GM18519 (cell line): ENCODE data around the gene PRPF38B.

Experiments used
- ATAC-seq: cut with Tn5 transposase; IDR thresholded peaks from one replicate; pipeline ENCODE4 v1.9.1; 2021; ENCODE audit warnings: mild to moderate bottlenecking, moderate library complexity; ENCODE audit not compliant: unreplicated experiment, low FRiP score

PRPF38B gene

DNA sequence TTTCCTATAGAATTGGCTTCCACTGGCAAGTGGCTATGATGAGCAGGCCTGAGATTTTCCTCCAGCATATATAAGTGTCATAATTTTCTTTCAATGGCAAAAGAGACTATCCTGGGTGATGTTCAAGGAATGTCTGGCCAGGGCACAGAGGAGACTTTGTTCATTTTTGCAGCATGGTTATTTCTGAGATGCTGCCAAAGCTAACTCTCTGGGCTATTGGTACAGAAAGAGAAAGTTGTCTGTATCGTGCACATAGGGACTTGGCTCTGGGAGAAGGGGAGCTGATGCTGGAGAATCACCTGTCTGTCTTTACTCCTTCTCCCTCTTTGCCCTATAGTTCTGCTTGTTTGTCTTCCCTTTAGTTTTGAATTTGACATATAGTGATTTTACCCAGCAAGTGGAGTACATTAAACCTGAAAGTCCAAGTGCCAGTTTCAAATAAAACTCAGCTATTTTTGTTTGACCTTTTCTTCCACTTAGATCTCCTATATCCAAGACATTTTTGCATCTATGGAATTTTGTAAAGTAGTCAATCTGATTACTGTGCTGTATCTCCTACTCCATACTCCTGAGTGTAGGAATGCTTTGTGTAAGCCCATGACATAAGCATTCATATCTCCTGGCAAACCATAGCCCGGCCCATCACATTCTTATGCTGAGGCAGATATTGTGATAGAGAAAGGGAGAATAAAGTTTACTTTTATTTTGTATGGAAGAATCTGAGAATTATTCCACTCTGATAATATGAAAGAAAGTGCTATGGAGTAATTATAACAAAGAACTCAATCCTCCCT is 24.5 kb downstream of the PRPF38B start:
- ATAC-seq: no peak

DNA sequence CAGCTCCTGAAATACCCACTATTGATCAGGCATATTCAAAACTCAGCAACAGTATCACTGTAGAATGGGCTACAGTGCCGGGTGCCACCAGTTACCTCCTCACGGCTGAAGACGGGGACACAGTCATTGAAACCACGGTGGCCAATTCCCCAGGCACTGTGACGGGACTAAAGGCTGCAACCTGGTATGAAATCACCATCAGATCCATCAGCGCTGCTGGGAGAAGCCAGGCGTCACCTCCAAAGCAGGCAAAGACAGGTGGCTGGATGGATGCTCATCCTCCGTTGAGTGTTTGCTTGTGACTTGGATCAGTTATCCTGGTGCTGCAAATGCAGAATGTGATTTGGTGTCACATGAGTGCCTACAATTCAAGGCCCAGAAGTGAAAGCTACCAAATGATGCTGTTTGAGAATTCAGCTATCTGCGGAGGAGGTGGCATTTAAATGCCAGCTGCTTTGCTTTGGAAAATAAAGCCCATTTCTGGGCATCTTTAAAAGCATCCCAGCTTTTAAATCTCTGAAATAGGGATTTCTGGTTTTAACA is 25.7 kb downstream of the PRPF38B start:
- ATAC-seq: no peak

DNA sequence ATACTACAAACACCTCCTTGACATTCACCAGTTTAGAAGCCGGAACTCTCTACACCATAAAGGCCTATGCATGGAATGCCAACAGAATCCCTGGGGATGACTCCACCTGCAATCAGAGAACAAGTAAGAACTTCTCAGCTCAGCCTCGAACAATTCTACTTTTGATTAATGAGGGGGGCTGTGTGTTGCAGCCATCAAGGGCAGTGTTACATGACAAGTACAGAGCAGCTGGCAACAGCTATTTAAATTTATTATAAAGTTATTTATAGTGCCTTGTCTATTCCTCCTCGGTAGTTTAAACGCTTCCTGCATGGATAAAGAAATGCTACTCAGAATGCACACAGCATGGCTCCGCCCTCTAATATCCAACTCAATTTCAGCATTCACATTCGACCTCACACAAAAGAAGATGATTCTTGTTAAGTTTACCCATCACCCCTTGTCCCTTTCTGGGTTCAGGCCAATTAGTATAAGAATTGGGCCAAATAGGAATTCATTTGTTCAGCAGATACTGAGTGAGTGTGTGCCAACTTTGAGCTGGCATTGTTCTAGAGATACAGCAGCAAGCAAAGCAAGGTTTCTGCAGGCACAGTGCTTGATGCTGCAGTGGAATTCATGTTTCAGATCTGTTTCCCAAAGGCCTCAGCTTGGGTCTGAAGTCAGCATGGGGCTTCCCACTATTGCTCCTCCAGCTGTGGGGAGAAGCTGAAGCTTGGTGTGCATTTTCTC is 27.0 kb downstream of the PRPF38B start:
- no peak for ATAC-seq

DNA sequence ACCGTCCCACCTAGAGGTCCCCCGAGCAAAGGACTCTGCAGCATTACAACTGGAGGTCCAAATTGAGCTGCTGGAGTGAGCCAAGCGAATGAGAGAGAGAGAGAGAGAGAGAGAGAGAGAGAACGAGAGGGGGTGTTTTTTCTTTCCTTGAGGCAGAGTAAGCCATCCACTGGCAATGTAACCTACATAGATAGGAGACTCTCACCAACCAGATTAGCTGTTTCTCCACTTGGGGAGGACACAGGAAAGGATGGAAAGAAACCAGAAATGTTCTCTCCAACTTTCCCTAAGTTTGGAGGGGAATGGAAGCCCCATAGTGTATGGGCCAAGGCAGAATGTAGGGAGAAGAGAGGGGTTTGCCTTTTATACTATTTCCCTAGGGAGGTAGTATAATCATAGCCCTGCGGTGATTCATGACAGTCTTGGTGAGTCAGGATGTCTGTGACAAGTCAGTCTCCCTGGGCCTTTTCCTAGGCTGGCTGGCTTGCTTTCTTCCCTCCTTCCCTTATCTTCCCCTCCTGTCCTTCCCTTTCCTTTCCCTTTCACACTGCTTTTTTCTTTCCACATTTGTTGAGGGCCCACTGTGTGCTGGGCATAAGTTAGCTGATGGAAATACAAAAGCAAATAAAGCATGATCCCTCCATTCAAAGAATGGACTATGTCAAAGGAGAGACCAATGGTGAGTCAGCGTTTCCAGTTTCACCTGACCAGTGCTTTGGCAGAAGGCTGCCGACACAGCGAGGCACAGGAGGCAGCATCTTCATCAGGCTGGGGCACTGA is 27.7 kb downstream of the PRPF38B start:
- ATAC-seq: no peak

DNA sequence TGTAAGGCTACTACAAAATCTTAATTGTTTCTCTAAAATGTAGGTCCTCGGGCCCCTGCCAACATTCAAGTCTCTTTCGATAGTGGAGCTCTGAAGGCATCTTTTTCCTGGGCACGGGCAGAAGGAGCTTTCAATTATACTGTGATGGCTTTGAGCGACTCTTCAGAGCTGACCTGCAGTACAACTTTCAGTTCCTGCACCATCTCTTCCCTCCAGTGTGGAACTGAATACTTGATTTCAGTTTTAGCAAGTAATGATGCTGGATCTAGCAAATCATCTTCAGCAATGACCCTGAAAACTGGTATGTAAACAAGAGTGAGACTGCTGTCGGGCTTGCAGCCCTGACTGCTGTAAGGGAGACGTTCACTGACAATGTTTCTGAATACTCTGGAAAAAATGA is 30.2 kb downstream of the PRPF38B start:
- no peak for ATAC-seq

DNA sequence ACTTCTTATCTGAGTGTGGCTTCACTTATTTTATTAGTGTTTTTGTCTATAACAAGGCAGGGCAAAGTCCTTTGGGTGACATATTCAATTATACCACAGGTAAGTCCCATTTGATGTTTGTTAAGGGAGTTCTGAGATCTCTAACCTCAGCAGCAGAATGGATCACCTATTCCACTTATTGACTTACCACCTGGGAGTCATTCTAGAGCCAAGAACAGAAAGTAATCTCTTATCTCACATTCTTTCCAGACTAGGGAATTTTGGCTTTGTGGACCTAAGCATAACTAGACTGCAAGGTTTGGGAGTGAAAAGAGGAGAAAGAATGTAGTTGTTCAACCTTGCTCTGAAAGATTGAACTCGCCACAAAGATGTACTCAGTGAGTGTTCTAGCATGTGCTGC is 33.8 kb downstream of the PRPF38B start:
- ATAC-seq: no peak

DNA sequence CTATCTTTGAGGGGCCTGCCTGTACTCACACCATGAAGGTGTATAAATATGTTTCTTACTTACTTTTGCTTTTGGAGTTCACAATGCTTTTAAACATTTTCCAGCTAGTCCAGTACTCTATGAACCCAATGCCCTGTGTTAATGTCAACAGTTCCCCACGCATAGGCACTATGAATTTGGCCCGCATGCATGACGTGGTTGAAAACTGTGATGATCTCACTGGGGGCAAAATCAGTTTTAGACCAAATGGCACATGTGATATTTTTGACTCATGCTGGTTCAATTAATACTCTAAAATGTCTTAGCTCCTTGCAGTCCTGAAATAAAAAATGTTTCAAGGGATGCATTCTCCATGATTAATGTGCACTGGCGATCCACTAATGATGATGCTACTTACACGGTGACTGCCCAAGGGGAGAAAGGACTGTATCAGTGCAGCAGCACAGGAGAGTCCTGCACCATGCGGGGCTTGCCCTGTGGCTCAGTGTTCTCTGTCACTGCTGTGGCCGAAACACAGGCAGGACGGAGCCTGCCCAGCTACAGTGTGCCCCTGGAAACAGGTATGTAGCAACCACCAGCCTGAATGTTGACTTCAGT is 36.3 kb downstream of the PRPF38B start:
- ATAC-seq: no peak

DNA sequence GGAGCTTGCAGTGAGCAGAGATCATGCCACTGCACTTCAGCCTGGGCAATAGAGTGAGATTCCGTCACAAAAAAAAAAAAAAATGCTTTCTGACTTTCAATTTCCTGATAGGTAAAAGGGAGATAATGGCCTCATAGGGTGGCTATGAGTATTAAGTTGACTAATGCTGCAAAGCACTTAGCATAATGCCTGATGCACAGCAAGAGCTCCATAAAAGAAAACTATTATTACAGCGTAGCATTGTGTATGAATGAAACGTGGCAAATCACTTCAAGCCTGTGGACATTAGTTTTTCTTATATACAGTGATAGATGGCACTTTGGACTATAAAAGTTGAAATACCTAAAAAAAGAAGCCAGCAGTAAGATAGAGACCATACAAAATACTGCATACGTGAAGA is 37.4 kb downstream of the PRPF38B start:
- no peak for ATAC-seq

DNA sequence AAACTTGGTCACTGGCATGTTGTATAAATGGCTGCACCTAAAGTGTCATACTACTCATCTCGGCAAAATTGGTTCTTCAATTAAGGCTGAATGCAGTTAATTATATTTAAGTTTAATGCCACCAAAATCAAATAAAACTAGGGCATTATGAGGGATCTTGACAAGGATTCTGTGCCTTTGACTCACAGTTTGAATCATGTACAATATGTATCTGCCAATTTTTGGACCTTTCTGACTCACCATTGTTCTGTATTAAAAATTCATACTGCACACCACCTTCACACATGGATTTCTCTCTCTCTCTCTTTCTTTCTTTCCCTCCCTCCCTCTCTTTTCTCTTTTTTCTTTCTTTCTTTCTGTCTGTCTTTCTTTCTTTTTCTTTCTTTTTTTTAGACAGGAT is 40.3 kb downstream of the PRPF38B start:
- ATAC-seq: no peak

DNA sequence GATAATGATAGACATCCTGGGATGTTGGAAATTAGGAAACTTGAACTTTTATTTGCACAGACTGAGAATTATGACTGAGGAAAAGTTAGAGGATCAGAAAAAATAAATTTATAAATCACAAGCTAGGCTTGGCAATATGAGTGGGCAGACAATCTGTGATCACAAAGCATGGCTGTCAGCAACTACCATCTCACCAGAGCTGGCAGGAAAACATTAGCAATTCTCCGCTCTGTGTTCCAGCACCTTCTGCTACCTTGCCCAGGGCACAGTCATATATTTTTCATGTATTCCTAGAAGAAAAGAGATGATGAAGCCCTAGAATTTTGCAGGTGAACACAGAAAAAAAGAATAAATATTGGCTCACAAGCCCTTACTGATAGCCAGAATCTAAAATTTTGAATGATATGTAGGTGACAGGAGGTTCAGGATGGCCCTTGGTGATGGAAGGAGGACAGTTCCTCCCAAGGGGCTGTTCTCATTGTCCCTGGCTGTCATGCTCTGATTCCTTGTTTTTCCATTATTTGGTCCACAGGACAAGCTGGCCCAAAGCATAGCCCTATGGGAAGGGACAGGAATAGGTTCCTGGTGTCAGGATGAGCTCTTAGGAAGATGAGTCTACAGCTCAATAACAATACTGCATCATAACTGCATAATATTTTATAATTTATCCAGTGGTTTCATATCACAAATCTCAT is 42.2 kb downstream of the PRPF38B start:
- no peak for ATAC-seq

DNA sequence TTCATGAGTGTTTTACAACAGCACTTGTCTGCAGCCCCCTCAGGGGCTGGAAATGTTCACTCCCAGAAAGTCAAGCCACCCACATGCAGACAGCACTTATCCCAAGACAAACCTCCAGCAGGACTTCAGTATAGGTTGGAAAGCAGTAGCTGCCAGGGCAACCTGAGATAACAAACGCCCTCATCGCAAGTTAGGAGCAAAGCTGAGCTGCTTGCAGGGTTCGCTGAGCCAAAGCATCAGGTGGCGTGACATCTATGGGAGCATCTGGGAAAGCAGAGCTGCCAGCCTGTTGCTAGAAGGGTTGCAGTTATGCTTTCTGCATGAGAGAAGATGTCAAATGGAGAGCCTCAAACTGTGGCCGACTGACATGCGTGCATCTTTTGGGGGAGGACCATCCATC is 50.1 kb downstream of the PRPF38B start:
- ATAC-seq: no peak

DNA sequence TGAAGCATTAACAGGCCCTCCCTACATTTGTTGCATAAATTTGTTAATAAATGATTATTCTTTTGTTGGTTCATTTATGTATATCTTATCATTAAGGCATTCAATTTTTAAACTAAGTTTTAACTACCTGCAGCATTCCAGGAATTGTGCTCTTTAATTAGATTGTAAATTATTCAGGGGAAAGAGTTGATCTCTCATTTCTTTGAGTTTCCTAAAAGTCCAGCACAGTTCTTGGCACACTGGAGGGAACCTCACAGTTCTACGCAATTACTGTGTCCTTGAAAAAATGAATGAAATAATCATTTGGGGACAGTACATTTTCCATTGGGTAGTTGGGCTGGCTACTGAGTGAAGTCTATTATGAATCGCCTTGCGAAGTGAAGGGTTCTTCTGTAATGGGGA is 53.9 kb downstream of the PRPF38B start:
- ATAC-seq: no peak

DNA sequence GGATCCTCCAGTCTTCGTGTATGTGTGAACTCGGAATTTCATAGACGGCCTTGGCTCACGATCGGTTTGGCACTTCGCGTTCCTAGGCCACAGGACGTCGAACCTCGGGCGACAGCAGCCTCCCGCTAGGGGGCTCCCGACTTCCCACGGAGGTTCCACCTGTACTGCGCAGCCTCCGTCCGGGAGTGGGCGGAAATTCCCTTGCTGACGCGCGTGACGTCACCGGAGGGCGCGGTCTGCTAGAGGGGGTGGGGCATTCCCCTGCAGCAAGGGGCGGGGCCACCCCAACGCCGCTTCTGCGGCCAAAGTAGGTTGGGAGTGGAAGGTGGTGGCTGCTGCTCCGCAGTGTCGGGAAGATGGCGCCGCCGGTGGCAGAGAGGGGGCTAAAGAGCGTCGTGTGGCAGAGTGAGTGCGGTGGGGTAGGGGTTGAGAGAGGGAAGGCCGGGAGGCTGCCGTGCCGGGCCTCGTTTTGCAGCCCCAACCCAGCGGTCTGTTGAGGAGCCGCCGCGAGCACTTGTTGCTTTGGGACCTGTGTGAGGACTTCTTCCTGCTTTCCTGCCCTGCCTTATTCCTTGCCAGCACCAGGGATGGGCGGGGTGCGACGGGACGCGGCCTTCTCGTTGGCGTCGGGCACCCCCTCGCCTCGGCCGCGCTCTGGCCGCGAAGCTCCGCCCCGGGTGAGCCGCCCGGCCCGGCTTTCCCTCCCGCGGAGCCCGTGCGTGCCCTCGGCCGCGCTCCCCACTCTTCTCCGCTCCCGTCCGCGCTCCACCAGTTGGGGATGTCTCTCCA is 54.5 kb downstream of the PRPF38B start, which contains the start of gene STXBP3:
Gene STXBP3 (plus strand): TSS at position 293 of the 789 bp plus-strand sequence. CDS start 64 bp downstream, at position 357.
- peak; percentile 86 for ATAC-seq

DNA sequence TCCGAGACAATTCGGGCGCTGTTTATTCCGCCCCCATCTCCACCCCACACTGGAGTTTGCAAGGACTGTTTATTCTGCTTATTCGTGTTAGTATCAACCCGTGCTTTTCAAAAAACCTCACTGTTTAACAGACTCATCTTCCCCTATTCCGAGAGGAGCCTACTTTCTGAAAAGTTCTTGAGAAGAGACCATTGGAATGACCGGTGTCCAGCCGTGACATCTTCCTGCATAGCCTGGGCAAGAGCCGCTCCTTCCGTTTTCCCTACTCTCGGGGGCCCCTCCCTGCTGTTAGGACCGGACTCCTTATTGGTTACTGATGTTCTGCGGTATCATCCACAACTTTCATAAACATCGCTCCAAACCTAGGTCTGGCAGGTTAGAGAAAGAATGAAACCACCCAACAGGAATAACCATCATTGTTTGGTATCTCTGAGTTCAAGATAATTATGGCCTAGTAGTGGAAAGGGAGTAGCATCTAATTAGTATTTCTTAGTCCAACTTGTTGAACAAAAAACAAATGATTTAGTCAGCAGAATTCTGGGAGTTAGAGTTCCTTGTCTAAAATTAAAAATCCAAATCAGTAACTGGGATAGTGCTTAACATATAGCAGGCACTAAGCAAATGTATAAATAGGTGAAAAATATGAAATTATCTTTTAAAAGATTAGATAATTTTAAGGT is 55.2 kb downstream of the PRPF38B start:
- ATAC-seq: peak; percentile 9

DNA sequence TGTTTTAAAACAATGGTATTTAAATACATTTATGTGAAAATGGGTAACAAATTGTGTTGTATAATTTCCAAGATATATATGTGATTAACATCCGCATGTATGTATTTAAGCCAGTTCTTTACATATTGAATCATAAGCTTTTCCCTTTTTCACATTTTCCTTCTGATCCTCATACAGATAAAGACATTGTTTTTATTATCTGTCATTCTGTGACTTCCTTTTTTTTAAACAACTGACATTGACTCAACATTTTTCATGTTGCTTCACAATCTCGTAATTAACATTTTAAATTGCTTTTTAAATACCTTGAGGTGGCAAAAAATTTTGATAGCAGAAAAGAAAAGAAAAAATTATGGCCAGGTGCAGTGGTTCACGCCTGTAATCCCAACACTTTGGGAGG is 55.8 kb downstream of the PRPF38B start:
- no peak for ATAC-seq

DNA sequence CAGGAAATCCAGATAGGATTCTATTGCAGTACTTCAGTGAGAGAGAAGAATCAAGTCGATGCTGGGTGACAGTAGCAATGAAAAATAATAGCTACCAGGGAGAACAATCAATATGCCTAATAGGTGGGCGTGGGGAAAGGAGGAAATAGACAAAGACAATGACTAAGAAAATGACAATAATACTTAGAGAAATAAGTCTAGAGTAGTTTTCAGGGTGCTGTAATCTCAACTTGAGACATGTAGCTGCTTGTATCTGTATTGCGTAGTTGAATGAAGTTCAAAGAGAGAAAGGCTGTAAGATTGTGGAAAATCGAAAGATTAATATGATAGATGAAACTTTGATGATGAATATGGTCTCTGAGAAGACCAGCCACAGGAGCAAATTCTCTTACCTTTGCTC is 57.0 kb downstream of the PRPF38B start:
- no peak for ATAC-seq

DNA sequence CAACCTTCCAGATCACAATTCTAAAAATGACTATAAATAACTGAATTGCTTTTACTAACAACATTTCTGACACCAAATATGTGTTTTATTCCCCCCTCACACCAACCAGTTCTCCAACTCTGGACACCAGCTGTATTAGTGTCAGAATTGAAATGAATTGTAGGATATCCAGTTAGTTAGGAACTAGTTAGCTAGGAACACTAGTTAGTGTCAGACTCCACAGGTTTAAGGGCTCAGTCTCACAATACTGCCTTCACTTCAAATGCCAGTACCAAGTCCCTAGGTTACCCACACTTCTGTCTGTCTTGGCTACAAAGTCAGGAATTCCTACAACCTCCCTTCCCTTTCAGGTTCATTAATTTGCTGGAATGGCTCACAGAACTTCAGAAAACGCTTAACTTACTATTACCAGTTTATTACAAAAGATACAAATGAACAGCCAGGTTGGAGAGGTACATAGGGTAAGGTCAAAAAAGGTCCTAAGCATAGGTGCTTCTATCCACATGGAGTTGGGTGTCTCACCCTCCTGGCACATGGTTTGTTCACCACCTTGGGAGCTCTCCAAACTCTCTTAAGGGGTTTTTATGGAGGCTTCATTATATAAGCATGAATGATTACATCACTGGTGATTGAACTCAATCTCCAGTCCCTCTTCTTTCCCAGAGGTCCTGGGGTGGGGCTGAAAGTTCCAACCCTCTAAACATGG is 58.5 kb downstream of the PRPF38B start:
- ATAC-seq: no peak
